Measurements from ENCODE around the gene CP.

The CP gene

GRCh38 chr3:149186219-149186618, 35.4 kb downstream of the CP start:
- DNase-seq (ENCODE audit: low read depth), result no peak

DNA sequence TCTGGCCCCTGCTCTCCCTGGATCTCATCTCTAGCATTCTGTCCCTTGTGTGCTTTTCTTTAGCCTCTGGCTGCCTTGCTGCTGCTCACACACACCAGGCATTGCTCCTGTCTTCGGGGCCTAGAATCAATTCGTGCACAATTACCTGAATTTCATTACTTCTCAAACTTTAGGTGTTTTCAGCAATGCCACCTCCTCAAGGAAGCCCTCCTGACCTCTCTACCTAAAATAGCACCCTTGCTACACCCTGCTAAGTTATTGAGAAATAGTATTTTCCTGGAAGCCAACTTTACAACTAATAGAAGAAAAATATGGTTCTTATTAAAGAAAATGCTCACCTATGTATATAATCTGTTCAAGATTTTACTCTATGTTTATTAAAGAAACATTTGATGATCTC, 40.4 kb downstream of the CP start:
- no peak for DNase-seq (ENCODE audit: low read depth)

- no peak for DNase-seq (ENCODE audit: low read depth)
These were observed 41.5 kb downstream of the CP start for GRCh38 chr3:149180057-149180573.

DNA sequence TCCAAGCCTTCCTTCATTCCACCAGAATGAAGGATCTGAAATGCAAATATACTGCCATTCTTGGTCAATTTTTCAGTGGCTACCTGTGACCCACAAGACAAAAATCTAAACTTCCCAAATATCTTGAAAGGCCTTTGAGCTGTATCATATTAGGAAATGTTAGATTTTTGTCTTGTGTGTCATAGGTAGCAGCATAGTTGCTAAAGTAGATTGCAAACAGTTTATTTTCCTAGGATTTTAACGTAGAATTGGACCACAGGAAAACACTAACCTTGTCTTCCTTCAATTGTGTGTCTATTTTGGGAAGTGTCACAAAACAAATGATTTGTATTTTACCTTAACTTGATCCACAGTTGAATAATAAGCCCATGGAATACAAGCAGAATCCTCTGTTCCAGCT, 42.4 kb downstream of the CP start:
- no peak for DNase-seq (ENCODE audit: low read depth)

DNA sequence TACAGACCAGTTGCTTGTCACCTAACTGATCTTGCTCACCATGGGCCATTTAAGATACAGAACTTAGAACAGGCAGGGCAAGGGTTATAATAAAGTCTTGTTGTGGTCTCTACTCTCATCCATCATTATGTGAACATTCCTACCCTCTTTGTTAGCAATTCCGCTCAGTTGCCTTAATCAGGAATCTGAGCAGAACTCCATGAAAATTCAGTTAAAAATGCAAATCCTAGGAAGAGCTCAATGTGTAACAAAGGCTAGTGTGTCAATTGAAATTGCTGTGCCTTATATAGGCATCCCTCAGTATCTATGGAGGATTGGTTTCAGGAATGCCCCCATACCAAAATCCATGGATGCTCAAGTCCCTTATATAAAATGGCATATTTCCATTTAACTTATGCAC, 44.5 kb downstream of the CP start:
- no peak for DNase-seq (ENCODE audit: low read depth)

DNA sequence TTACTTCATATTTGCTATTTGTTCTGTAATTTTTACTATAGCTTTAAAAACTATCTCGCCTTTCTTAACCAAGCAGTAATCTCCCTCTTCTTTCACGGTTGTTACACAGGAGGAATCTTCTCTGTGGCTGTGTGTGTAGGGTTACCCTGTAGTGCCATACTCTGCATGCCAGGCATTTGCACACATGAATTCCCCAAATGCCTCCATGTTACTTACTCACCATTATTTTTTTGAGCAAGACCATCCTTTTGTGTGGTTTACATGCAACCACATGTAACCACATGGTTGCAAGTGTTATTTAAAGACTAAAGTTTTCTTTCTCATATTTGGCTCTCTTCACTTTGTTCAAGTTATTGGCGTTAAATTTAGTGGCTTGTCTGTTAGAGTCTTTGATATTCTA, 46.7 kb downstream of the CP start:
- no peak for DNase-seq (ENCODE audit: low read depth)

GRCh38 chr3:149170672-149171071, 51.0 kb downstream of the CP start:
- DNase-seq (ENCODE audit: low read depth), result no peak

- DNase-seq (ENCODE audit: low read depth), result no peak
These were observed 53.7 kb downstream of the CP start for GRCh38 chr3:149167898-149168297.

GRCh38 chr3:149163066-149163465, 58.6 kb downstream of the CP start:
- DNase-seq (ENCODE audit: low read depth), result no peak

- no peak for DNase-seq (ENCODE audit: low read depth)
These were observed 59.6 kb downstream of the CP start for GRCh38 chr3:149162007-149162406.

DNA sequence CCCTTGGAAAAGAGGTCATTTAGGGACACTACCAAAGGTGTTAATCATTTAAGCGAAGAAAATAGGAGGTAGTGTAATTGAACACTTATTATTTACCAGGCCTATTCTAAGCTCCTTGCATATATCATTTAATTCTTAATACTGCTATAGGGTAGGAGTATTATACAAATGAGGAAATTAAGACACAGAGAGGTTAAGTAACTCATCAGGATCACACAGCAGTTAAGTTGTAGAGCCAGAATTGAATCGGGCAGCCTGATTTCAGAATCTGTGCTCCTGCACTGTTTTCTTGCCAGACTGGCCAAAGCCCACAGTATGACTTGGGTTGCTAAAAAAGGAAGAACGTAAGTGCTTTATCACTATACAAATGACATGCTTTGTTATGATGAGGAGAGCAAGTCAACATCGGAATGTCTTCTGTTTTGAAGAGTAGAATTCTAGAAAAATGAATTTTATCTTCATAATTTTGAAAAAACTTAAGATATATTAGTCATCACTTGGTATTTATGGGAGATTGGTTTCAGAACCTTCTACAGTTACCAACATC, 60.8 kb downstream of the CP start:
- DNase-seq (ENCODE audit: low read depth), result no peak

DNA sequence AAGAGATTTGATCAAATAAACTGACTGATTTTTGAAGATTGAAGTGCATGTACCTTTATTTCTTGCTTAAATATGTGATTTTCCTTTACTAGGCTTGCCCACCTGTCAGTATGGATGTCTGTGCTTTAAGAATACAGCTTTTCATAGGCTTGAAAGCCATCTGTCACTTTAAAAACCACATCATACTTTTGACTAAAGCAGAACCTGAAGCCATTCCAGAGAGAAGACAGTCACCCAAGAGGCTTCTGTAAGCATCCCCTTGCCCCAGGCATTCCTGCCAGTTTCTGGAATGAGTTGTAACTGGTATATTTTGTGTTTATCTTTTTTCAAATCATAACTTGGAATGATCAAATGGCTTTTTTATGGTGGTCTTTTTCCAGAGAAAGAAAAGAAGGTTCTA, 68.2 kb downstream of the CP start:
- no peak for DNase-seq (ENCODE audit: low read depth)

DNA sequence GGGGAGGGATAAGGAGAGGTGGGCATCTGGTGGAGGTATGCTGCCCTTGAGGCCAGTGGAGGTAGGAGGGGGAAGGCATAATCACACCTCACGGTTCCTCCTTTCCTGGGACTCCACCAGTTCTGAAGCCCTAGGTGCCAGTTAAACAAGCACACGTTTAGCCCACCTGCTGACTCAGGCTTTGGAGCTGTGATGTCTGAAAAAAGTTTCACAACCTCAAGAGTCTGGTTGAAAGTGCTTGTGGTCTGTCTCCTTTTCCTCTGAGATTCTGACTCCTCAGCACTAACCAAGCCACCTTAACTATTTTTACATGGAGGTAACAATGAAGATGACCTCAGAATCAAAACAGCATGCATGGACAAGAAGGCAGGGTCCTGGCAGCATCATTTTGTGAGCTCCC, 69.2 kb downstream of the CP start:
- no peak for DNase-seq (ENCODE audit: low read depth)

- DNase-seq (ENCODE audit: low read depth), result no peak
These were observed 69.8 kb downstream of the CP start for GRCh38 chr3:149151843-149152242.

DNA sequence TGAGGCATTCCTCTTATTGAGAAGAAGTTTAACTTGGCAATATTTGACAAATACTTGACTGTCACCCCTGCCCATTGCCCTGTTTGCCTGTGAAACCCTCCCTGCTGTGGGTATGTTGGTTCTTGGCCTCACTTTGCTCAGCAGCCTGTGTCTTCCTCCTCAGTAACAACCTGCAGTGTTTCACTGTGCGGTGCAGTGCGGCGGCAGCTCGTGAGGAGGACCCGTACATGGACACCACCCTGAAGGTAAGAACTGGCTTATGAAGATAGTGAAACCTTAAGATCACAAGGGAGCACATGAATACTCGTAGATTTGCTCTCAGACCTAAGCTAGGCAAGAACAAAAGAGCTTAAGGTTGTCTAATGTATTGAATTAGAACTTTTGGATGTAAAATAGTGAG, 71.2 kb downstream of the CP start:
- no peak for DNase-seq (ENCODE audit: low read depth)

DNA sequence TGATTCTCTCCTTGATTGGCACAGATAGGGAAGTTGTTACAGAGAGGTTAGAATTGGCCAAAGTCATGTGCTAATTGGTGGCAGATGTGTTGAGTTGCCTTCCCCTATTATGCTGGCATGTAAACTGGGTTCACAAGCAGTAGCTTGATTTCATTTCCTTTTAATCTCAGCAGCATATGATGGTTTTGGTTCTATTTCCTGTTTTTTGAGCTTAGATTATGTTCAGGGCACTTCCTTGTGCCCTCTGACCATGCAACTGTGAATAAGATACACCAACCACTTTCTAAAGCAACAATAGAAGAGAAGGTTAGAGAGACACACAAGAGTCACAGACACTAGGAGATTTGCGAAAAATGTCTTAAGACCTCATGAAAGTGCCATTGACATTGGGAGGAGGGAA, 75.7 kb downstream of the CP start:
- no peak for DNase-seq (ENCODE audit: low read depth)

- DNase-seq (ENCODE audit: low read depth), result no peak
These were observed 76.3 kb downstream of the CP start for GRCh38 chr3:149145356-149145755.

DNA sequence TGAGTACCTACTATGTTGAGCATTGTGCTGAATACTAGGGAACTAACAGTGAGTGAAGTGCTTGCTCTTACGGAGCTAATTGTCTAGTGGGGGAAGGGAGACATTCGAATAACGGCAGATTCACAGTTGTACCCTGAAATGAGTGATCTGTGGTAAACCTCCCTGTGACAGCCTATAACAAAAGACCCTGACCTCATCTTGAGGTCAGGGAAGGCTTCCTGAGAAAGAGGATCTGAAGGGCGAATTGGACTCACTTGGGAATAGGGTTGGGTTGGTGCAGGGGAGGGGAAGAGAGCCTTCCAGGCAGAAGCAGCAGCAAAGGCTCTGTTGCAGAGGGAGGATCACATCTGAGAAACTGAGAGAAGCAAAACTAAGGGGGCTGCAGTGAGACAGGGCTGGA, 78.9 kb downstream of the CP start:
- DNase-seq (ENCODE audit: low read depth), result no peak

DNA sequence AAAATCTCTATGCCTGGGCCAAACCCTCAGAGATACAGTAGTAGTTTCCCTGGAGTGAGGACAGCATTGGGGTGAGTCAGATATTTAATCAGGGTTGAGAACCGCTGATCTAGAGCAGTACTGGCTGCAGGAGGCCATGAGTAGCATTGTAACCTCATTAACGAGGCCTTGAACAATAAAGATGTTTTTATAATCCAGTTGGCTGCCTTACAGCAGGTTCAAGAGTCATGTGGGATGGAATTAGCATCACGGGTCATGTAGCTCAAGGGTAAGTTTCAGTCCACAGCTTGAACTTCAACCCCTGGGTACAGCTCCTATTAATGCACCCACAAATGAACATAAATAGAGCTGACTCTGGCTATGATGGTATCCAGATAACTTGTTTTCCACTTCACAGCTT, 87.1 kb downstream of the CP start:
- DNase-seq (ENCODE audit: low read depth), result no peak

- no peak for DNase-seq (ENCODE audit: low read depth)
These were observed 90.0 kb downstream of the CP start for GRCh38 chr3:149131589-149131988.

GRCh38 chr3:149129326-149130205, 92.1 kb downstream of the CP start, which contains the start of gene HPS3:
TSS of gene HPS3 (plus strand) at chr3:149129638. CDS start at chr3:149129724, 86 bp downstream.
- peak; percentile 67 for DNase-seq (ENCODE audit: low read depth)

DNA sequence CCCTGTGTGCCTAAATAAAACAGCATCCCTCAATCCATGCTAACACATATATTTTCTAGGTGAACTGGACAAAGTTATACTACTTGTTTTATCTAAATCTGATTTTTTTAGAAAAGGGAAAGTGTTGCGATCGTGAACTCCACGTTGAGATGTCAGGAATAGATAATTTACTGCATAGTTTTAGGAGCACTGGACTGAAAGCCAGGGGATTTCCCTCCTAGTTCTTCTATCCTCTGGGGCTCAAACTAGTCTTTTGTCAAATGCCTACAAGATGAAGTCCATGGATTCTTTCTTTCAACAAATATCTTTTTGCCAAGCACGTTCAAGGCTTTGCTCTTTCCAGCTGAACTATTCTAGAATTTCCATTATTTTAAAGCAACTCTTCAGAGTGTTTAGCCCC, 92.8 kb downstream of the CP start:
- no peak for DNase-seq (ENCODE audit: low read depth)

- no peak for DNase-seq (ENCODE audit: low read depth)
These were observed 98.7 kb downstream of the CP start for GRCh38 chr3:149122721-149123578.
